Measurements from ENCODE around the gene ACBD6.

Gene ACBD6

GRCh38 chr1:180270530-180271271 lies 231.7 kb downstream of the ACBD6 start:
- no peak for DNase-seq (ENCODE audit: low spot score)

GRCh38 chr1:180269645-180270529 lies 232.5 kb downstream of the ACBD6 start:
- no peak for DNase-seq (ENCODE audit: low spot score)

DNA sequence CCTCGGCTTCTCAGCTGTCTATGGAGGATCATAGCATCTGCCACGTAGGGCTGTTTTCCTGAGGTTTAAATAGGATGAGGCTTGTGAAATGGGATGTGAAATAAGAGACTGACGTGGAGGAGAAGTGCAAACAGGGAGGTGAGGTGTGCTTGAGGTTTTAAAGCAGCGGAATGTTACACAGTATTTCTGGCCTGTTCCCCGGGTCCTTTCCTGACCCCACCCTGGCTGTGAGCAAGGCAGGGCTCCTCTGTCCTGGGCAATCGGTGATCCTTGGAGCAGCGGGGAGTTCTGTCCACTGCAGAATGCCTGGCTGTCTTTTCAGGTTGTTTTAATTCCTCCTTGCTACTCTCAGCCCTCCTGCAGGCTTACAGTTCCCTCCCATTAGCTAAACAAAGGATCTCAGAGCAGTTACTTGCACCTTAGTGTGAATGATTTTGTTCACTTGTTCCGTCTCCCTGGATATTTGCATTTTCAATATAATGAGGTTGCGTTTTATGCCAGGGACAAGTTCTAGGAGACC lies 233.8 kb downstream of the ACBD6 start:
- no peak for DNase-seq (ENCODE audit: low spot score)

- no peak for DNase-seq (ENCODE audit: low spot score)
These were observed 234.4 kb downstream of the ACBD6 start for GRCh38 chr1:180267761-180268555.

DNA sequence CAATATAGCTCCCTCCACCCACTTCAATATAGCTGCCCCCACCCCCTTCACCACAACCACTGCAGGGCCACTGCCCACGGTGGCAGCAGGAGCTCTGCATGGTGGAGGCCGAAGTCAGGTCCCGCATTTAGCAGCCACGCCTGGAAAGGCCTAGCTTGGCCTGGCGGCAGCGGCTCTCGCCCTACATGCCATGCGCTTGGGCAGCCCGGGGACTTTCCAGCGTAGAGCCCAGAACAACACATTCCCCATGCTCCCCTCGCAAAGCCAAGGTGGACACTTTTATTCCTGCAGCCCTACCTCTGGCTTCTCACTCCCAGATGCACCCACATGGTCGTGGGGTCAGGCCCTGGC lies 235.2 kb downstream of the ACBD6 start:
- no peak for DNase-seq (ENCODE audit: low spot score)

DNA sequence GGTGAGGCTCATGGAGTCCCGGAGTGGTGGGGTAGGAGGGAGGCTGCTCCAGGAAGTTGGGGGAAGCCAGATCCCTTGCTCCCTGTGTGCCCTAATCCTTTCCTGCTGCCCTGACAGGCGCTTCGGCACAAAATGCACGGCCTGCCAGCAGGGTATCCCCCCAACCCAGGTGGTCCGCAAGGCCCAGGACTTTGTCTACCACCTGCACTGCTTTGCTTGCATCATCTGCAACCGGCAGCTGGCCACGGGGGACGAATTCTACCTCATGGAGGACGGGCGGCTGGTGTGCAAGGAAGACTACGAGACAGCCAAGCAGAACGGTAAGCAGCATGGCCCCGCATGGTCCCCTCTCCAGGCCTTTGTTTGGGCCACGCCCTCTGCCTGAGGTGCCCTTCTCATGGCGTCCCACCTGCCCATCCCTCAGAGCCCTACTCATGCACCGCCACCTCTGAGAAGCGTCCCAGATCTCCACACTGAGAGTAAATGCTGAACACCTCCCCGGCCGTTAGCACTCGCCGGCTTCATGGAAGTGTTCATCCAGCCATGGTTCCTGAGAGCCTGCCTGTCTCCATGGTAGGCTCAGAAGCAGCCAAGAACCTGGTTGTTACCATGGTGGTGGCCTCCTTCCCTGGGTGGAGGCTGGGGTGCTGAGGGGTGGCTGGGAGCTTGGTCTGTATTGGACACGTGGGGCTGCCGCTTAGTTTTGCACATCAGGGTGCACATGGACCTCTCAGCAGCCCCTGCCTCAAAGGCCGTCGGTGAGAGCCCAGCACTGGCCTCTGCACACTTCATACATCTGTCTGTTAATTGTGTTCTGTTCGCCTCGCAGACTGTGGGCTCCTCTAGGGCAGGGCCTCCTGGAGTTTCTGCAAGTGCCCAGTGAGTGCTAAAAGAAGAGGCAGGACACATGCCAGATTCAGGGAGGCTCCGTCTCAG lies 235.8 kb downstream of the ACBD6 start:
- DNase-seq (ENCODE audit: low spot score): no peak

- DNase-seq (ENCODE audit: low spot score): no peak
These were observed 236.5 kb downstream of the ACBD6 start for GRCh38 chr1:180265871-180266270.

DNA sequence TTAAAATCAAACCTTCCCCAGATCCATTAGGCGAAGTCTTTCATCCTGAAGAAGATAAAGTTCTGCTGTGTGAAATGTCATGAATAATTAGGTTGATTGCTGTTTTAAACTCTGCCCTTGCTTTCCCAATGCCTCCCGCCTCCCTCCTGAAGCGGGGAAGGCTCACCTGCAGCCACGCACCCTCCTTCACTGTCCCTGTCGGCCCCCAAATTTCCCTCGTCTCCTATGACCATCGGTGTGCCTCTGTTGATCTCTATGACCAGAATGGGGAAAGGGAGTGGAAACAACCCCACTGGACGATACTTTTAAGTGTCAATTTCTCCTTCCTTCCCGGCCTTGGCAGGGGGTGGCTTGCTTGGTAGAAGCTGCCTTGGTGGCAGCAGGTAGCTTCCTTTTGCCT lies 237.2 kb downstream of the ACBD6 start:
- DNase-seq (ENCODE audit: low spot score): no peak

- DNase-seq (ENCODE audit: low spot score): no peak
These were observed 237.8 kb downstream of the ACBD6 start for GRCh38 chr1:180264595-180264994.

DNA sequence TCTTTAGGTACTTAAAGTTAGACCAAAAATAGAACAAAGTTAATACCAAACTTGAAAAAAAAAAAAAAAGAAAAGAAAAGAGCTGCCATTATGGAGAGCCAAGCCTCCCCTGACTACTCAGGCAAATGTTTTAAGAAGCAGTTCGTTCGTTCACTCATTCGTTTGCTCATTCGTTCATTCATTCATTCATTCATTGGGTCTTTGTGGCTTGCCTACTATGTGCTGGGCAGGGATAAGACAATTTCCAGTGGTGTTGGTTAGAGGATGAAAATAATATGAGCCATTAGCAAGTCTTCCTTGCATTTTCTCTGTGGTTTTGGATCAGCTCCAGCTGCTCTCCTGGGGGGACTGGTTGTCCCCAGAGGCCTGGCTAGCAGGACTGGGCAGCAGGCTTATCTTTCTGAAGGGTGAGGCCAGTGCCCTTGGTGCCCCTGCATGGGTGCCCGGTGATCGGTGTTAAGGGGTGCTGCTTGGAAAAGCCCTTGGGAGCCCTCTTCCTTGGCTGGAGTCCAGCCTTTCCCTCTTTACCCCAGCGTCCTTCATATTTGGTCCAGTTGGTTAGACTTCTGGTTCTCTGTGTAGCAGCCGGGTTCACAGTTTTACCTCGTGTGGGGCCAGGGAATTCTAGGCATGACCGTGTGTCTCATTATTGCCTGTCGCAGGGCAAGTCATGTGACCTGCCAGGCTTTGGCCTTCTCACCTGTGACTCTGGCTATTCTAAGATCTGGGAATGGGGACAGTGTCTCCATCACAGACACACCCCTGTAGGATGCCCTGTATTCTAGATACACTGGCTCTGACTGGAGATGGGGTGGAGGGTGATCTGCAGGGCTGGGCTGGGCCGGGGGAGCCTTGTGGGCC lies 239.5 kb downstream of the ACBD6 start:
- DNase-seq (ENCODE audit: low spot score): no peak

GRCh38 chr1:180261524-180262155 lies 240.7 kb downstream of the ACBD6 start:
- no peak for DNase-seq (ENCODE audit: low spot score)

DNA sequence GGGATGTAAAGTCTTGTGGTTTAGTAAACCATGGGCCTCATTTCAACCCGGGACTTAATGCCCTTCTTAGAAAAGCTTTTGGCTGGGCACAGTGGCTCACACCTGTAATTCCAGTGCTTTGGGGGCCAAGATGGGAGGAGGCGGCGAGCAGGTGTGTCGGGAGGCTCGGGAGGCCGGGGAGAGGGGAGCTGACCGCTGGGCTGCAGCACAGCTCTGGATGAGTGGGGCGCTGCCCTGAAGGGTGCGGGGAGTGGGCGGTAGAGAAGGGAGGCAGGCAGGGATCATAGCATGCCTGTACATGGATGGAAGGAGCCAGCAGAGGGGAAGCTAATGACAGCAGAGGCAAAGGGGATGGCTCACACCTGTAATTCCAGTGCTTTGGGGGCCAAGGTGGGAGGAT lies 241.3 kb downstream of the ACBD6 start:
- no peak for DNase-seq (ENCODE audit: low spot score)

GRCh38 chr1:180260541-180260940 lies 241.8 kb downstream of the ACBD6 start:
- no peak for DNase-seq (ENCODE audit: low spot score)

- DNase-seq (ENCODE audit: low spot score): no peak
These were observed 242.7 kb downstream of the ACBD6 start for GRCh38 chr1:180259431-180260338.

DNA sequence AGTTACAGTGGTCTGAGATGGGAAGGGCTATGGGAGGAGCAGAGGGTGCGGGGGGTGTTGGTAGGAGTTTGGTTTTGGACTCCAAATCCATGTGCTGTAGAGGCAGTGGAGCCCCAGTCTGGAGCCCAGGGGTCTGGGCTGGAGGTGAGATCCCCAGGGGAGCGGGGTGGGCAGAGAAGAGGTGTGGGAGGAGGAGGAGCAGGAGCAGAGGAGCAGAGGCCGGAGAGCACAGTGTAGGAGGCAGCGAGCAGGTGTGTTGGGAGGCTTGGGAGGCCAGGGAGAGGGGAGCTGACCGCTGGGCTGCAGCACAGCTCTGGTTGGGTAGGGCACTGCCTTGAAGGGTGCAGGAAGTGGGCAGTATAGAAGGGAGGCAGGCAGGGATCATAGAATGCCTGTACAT lies 243.4 kb downstream of the ACBD6 start:
- no peak for DNase-seq (ENCODE audit: low spot score)

GRCh38 chr1:180258290-180258689 lies 244.1 kb downstream of the ACBD6 start:
- no peak for DNase-seq (ENCODE audit: low spot score)

GRCh38 chr1:180257486-180257885 lies 244.9 kb downstream of the ACBD6 start:
- no peak for DNase-seq (ENCODE audit: low spot score)

DNA sequence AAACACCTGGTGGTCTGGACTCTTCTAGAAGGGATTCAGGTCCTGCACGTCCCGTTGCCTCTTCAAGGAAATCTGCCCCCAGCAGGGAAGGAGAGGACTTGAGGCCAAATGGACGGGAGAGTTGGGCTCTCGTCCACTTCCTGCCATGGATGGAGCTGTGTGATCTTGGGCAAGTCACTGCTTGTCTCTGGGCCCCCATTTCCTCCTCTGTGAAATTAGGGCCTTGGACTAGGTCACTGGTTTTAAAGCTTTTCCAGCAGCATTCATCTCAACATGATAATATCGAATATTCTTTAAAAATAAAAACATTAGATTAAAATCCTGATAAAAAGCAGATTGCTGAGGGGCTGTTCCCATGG lies 245.4 kb downstream of the ACBD6 start:
- no peak for DNase-seq (ENCODE audit: low spot score)
